ENCODE data around the gene TSFM.
A peak's percentile ranks its signal among the peaks of the same experiment; 100 is the strongest.

TSFM gene

DNA sequence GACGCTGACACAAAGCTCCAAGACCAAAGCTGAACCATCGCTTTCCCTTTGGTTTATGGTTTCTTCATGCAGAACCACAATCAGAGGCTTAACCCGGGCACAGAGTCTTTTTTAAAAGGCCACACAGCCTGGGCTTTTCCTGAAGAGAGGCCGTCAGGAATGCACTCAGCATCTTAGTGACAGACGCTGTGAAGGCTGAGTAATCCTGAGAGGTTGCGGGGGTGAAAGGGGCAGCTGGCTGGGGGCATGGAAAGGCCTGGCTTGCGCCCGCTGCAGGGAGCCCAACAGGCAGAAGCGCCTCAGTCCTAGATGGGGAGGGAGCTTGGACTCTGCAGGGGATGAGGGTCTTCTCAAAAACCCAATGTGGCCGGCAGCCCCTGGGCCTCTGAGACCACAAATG, 50.4 kb downstream of the TSFM start:
- Mint-ChIP-seq H3K36me3 (ENCODE audit: insufficient read depth) (peaks cover 23% of the 10 kb centered on the region), H3K4me1 (peaks cover 67% of the 10 kb centered on the region)

DNA sequence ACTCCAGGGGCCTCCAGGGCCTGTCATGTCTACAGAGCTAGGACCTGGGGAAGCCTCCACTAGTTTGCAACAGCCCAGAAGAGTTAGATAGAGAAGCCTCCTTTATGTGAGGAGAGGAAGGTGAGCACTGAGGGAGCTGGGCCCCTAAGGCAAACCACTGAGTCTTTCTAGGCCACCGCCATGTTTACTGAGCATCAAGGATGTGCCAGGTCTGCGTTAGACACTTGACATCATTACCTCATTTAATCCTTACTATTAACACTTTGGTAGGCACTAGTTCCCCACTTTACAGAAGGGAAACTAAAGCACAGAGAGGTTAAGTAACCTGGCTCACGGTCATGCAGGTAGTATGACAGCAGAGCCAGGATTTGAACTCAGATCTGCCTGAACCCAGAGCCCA, 51.1 kb downstream of the TSFM start:
- H3K4me1 Mint-ChIP-seq: peaks cover 74% of the 10 kb centered on the region
- no peaks in the 10 kb centered on the region for H3K9me3 Mint-ChIP-seq
- no peak for DNase-seq (ENCODE audit: low spot score in 2 of 2)
- no peaks in the 10 kb centered on the region for H3K27me3 Mint-ChIP-seq
- no peak for ATAC-seq (replicated peaks; ENCODE audit: extremely low read depth, poor library complexity, severe bottlenecking)
- peak overlapping the region; percentile 4 for H3K4me3 Mint-ChIP-seq
- peaks cover 16% of the 10 kb centered on the region for H3K36me3 Mint-ChIP-seq (ENCODE audit: insufficient read depth)
- peak overlapping the region; percentile 92 for H3K27ac Mint-ChIP-seq (ENCODE audit: low read depth)

More for the DNA sequence above, 50.4 kb downstream of the TSFM start:
- ATAC-seq (replicated peaks; ENCODE audit: extremely low read depth, poor library complexity, severe bottlenecking): no peak
- Mint-ChIP-seq H3K9me3 (no peaks in the 10 kb centered on the region), H3K27ac (ENCODE audit: low read depth) (peak overlapping the region; percentile 92), H3K4me3 (peak overlapping the region; percentile 11), H3K27me3 (no peaks in the 10 kb centered on the region)
- DNase-seq (ENCODE audit: low spot score in 2 of 2): no peak

DNA sequence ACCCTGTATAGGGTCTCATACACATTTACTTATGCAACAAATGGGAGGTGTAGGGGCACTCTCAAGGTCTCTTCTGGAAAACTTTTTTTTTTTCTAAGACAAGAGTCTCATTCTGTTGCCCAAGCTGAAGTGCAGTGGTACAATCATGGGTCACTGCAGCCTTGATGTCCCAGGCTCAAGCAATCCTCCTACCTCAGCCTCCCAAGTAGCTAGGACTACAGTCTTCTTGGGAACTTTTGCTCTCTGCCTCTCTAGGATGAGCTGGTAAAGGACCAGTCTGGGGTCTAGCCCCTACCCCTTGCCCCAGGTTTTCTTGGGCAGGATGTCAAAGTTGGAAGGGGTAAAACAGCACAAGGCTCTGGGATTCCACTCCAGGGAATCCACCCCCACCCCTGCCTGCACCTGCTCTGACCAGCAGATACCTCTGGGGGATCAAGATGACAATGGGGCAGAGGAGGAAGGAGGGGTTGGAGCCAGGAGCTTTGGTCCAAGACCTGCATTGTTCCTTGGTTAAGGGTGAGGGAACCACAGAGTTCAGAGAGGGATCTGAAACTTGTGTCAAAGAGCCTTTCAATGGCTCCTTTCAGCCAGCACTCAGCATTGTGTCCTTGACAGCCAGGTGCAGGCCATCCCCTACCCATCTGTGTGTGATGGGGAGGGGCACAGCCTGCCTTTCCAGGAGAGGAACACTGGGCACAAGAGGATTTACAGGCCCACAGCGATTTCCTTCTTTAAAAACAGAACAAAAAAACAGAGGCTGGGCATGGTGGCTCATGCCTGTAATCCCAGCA, 51.7 kb downstream of the TSFM start:
- Mint-ChIP-seq H3K27me3 (no peaks in the 10 kb centered on the region), H3K4me1 (peaks cover 75% of the 10 kb centered on the region), H3K4me3 (peak overlapping the region; percentile 23), H3K9me3 (no peaks in the 10 kb centered on the region), H3K27ac (ENCODE audit: low read depth) (peak overlapping the region; percentile 78), H3K36me3 (ENCODE audit: insufficient read depth) (peaks cover 11% of the 10 kb centered on the region)
- DNase-seq (ENCODE audit: low spot score in 2 of 2) (no peak), ATAC-seq (replicated peaks; ENCODE audit: extremely low read depth, poor library complexity, severe bottlenecking) (no peak)

DNA sequence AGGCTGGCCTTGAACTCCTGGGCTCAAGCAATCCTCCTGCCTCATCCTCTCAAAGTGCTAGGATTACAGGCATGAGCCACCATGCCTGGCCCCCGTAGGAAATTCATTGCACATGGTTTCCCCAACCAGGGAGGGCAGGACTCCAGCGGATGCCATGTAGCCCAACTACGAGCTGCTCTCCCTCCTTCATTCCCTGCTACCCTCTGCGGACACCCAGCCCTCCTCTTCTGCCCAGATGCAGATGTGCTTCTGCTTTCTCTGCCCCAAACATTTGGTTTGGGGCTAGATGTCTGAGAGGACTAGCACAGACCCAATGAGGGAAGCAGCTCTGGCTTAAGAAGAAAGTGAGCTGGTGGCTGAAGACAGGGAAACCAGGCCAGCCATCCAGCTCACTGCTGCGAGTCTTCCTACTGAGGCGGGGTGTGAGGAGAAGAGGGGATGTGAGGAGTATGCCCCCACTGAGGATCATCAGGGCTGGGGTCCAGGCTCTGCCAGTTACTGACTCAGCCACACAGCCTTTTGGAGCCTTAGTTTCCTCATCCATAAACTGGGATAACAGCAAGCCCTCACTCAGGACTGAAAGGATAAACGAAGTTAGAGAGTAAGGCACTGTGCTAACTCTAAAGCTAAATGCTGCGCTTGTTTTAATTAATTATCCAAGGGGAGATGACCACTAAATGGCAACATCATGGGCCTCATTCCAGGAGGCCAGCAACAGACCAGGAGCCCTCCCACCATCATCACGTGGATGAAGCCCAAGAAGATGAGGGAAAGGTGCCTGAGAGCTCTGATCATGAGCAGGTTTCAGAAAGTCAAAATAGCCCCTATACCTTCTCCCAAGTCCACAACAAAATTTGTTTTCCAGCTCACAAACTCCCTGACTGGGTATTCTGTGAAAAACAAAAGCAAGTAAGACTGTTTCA, 53.0 kb downstream of the TSFM start:
- peak overlapping the region; percentile 78 for H3K27ac Mint-ChIP-seq (ENCODE audit: low read depth)
- ATAC-seq (replicated peaks; ENCODE audit: extremely low read depth, poor library complexity, severe bottlenecking): no peak

DNA sequence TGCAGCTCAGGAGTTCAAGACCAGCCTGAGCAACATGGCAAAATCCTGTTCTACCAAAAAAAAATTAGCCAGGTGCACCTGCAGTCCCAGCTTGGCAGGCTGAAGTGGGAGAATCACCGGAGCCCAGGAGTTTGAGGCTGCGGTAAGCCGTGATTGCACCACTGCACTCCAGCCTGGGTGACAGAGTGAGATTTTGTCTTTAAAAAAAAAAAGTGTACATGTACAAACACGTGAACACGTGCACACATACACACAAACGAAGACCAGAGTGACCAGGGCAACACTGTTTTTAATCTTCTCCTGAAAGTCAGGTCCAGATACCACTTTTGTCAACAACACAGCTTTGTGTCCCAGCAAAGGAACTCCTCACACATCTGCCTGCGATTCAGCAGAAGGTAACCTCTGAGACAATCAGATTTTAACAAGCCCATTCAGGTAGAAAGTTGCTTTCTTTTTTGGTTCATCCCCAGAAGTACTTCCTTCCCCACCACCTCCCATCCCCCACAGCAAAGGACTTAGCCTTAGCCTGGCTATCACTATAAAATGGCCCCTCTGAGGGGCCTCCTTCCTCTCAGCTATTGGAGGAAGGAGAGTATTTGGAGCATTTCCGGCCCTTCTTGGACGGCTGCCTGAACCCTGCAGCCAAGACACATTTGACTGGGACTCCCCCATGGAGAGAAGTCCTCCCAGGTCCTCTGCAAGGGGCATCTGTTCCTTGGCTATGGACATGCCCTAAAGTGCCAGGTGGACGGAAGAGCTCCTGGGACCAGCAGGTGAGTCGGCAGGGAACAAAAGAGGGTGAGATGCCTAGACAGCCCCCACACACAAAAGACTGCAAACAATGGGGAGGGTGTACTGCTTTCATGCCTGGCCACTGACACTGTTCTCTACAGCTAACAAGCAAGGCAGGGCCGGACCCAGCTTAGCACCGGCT, 54.1 kb downstream of the TSFM start:
- DNase-seq (ENCODE audit: low spot score in 2 of 2) (peak in 1 of 2 donors; percentile 17), ATAC-seq (replicated peaks; ENCODE audit: extremely low read depth, poor library complexity, severe bottlenecking) (peak; percentile 43)
- Mint-ChIP-seq H3K4me3 (peak overlapping the region; percentile 67), H3K27me3 (no peaks in the 10 kb centered on the region), H3K4me1 (peaks cover 92% of the 10 kb centered on the region), H3K27ac (ENCODE audit: low read depth) (peak overlapping the region; percentile 78), H3K36me3 (ENCODE audit: insufficient read depth) (peaks cover 10% of the 10 kb centered on the region), H3K9me3 (no peaks in the 10 kb centered on the region)

More for the DNA sequence above, 53.0 kb downstream of the TSFM start:
- no peaks in the 10 kb centered on the region for H3K27me3 Mint-ChIP-seq
- peaks cover 14% of the 10 kb centered on the region for H3K36me3 Mint-ChIP-seq (ENCODE audit: insufficient read depth)
- H3K9me3 Mint-ChIP-seq: no peaks in the 10 kb centered on the region
- H3K4me3 Mint-ChIP-seq: peak overlapping the region; percentile 67
- H3K4me1 Mint-ChIP-seq: peaks cover 87% of the 10 kb centered on the region
- no peak for DNase-seq (ENCODE audit: low spot score in 2 of 2)

DNA sequence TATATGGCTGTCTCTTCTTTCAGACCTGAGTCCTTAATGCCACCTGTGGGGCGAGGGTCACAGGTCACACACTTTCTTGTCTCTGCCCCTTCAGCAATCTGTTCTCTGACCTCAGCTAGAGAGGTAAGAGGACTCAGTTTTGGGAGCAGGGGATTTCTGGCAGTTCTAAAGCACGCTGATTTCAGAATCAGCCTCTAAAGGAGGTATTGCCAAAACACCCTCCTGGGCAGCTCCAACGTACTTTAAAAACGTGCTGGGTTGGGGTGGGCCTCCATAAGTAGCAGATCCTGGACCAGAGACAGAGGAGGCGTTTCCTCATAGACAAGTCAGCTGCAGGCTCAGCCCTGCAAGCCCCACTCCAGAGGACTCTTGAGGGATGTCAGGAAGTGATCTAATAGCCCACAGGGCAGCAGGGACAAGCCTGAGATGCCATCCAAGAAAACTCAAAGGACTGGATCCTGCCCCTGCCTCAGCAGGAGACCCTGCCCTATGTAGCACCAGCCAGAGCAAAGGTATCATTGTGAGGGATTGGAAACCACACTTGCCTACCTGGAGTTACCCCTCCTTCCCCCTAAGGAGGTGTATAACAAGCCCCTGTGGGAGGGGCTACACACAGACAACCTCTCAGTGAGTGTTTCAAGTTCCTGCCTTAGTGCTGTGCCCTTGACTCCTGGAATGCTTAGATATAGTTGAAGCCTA, 55.4 kb downstream of the TSFM start:
- Mint-ChIP-seq H3K27ac (ENCODE audit: low read depth) (peak overlapping the region; percentile 76), H3K27me3 (no peaks in the 10 kb centered on the region), H3K4me1 (peaks cover 93% of the 10 kb centered on the region), H3K36me3 (ENCODE audit: insufficient read depth) (peaks cover 13% of the 10 kb centered on the region), H3K9me3 (no peaks in the 10 kb centered on the region), H3K4me3 (peak overlapping the region; percentile 56)
- ATAC-seq (replicated peaks; ENCODE audit: extremely low read depth, poor library complexity, severe bottlenecking) (peak; percentile 52), DNase-seq (ENCODE audit: low spot score in 2 of 2) (no peak)

DNA sequence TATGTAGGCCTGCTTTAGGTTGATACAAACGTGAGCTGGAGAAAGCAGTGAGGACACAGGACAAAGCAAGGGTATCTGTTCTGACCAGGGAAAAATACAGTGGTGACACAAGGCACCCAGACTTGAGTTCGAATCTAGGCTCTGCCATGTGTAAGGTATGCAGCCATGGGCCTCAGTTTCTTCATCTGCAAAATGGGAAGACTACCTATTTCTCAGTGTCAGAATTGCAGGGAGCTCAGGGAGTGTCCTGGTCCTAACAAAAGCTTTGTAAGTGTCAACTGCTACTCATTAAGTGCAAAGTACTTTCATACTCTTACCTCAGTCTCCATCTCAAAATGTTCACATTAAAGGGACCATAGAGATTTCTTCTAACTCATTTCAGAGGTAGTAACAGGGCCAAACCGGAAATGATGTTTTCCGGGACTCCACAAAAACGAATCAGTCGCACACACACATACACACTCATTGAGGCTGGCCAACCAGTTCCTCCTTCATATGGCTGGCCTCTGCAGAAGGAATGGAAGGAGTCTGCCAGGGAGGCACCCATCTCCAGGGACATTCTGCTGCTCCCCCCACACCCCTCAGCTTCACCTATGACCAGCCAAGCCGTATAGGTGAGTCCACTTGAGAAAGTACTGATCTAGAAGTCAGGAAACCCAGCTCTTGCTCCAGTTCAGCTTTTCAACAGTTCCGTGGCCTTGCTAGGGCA, 56.2 kb downstream of the TSFM start:
- no peaks in the 10 kb centered on the region for H3K9me3 Mint-ChIP-seq
- H3K4me1 Mint-ChIP-seq: peaks cover 93% of the 10 kb centered on the region
- peak overlapping the region; percentile 56 for H3K4me3 Mint-ChIP-seq
- H3K27me3 Mint-ChIP-seq: no peaks in the 10 kb centered on the region
- DNase-seq (ENCODE audit: low spot score in 2 of 2): no peak
- ATAC-seq (replicated peaks; ENCODE audit: extremely low read depth, poor library complexity, severe bottlenecking): no peak
- H3K27ac Mint-ChIP-seq (ENCODE audit: low read depth): peak overlapping the region; percentile 76
- H3K36me3 Mint-ChIP-seq (ENCODE audit: insufficient read depth): peaks cover 11% of the 10 kb centered on the region

DNA sequence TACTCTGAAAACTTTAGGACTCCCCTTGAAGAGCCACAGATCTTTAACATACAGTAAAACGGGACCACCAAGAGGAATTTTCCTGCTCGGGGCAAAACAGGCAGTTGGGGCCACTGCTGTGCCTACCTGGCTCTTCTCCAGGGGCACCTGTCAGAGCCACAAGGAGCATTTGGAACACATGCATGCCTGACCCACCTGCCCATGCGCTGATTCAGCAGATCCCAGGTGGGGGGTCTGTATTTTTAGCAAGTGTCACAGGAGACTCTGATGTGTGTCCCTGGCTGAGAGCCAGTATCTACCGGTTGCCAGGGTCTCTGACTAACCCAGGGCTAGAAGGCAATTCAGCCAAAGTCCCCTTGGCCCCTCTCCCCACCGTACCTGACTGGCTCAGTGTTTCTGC, 57.4 kb downstream of the TSFM start:
- peak overlapping the region; percentile 35 for H3K27ac Mint-ChIP-seq (ENCODE audit: low read depth)
- no peaks in the 10 kb centered on the region for H3K9me3 Mint-ChIP-seq
- DNase-seq (ENCODE audit: low spot score in 2 of 2): no peak
- peaks cover 11% of the 10 kb centered on the region for H3K36me3 Mint-ChIP-seq (ENCODE audit: insufficient read depth)
- peaks cover 92% of the 10 kb centered on the region for H3K4me1 Mint-ChIP-seq
- ATAC-seq (replicated peaks; ENCODE audit: extremely low read depth, poor library complexity, severe bottlenecking): no peak
- H3K4me3 Mint-ChIP-seq: no peak overlapping the region
- H3K27me3 Mint-ChIP-seq: no peaks in the 10 kb centered on the region

DNA sequence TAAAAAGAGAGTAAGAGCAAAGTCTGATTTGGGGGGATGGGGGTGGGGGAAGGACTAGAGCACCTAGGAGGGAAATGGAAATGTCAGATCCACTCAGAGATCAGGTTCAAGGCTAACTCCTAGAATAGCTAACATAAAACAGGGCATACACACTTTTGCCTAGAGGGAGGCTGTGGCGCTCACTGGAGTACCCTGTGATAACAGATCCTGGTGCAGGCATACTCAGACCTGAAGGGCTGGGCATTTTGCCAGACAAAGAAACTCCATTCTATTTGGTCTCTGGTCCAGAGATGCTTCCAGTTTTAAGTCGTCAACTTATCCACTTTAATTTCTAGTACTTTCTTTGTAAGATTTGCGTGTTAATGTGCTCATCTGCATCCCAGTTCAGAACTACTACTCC, 58.1 kb downstream of the TSFM start:
- ATAC-seq (replicated peaks; ENCODE audit: extremely low read depth, poor library complexity, severe bottlenecking): no peak
- Mint-ChIP-seq H3K36me3 (ENCODE audit: insufficient read depth) (peaks cover 12% of the 10 kb centered on the region), H3K27me3 (no peaks in the 10 kb centered on the region), H3K27ac (ENCODE audit: low read depth) (peak overlapping the region; percentile 81), H3K9me3 (no peaks in the 10 kb centered on the region), H3K4me1 (peaks cover 86% of the 10 kb centered on the region), H3K4me3 (no peak overlapping the region)
- DNase-seq (ENCODE audit: low spot score in 2 of 2): no peak

DNA sequence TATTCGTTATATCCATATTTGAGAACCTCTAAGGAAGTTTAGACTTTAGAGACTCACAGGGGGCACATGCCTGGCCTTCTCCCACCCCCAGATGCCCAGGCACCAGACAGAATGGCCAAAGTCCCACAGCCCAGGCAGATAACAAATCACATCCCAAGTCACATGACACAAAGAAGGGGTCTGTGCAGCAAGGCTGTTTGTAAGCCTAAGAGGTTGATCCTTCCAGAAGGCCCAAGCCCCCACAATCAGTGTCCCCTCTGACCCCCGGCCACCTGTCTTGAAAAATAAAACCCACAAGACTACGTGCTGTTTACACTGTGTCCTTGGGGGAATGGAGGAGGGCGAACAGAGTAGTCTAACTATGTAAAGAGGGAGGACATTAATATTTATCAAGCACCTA, 58.9 kb downstream of the TSFM start:
- Mint-ChIP-seq H3K36me3 (ENCODE audit: insufficient read depth) (peaks cover 15% of the 10 kb centered on the region), H3K27me3 (no peaks in the 10 kb centered on the region), H3K9me3 (no peaks in the 10 kb centered on the region), H3K27ac (ENCODE audit: low read depth) (peak overlapping the region; percentile 81), H3K4me1 (peaks cover 79% of the 10 kb centered on the region), H3K4me3 (no peak overlapping the region)
- ATAC-seq (replicated peaks; ENCODE audit: extremely low read depth, poor library complexity, severe bottlenecking): no peak
- no peak for DNase-seq (ENCODE audit: low spot score in 2 of 2)
